GM21367 (cell line): Measurements from ENCODE around the gene NAE1.
"Not testable (repeated sequence)": the region's sequence is repeated elsewhere in the genome, so short reads cannot be mapped to it uniquely, and the experiment has no call there.

ENCODE experiments used
- ATAC-seq: cut with Tn5 transposase; IDR thresholded peaks from one replicate; pipeline ENCODE4 v1.9.1; 2021; ENCODE audit not compliant: unreplicated experiment

The NAE1 gene

DNA sequence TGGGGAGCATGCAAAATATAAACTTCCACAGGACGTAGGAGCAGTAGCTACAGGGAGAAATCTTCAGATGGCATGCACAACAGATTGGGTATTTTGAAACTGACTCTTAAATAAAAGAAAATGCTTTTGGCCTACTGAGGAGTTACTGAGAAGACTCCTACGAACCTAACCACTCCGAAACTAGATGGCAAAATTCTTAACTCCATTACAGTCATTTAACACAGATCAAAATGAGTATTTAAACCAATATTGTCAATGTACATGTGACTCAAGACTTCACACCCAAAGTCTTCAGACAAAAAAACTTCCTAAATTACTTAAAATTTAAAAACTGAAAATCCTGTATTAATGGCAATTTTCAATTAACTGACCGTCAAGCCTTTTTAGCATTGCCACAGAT lies 21.0 kb downstream of the NAE1 start:
- ATAC-seq, result no peak

DNA sequence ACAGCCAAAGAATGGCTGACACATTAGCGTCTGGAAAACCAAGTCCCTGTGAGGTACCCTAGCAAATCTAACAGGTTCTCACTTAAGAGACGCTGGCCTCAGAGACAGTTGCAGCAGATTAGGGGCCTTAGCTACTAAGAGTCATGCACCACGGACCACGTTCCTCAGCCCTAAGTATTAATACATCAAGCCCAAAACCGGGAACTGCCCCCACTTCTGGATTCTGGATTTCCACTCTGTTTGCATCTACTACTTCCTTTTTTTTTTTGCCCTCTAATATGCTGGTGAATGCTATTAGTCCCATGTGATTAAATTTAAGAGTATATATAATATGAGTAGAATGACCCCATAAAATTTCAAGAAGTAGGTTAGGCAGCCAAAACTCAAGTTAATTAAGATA lies 28.6 kb downstream of the NAE1 start:
- no peak for ATAC-seq

DNA sequence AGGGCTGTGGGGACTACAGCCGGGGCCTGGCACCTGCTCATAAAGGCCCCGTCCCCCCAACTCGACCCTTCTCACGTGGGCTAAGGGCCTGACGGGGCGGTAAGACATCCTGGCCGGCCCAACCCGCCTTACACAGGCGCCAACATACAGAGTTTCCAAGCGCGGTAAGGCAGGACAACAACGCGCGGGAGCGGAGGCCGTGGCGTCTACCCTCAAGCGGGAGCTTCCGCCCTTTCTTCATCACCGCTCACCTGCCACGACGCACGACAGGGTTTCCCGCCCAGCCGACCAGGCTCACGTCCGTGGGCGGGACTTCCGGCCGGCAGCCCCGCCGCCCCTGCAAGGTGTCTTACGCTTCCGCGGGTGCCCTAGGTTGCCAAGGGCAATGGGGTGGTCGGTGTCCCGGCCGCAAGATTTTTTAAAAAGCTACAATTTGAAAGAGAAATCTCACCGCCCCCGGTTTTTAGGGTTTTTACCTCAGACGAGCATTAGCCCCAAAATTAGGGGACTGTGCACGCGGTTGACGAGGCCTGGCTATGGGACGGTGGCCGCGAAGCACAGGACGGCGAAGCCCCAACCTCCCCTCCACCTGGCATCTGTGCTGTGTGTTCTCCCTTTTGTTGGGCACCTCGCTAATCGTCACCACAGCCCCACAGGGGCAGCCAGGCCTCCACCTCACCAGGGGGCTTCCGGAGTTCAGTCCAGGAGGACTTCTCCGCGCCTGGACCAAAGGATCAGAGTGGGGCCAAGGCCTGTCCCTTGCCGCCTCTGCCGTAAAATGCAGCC lies 29.3 kb downstream of the NAE1 start, which contains the start of gene TERB1:
Gene TERB1 (minus strand): TSS at position 265 of the 786 bp plus-strand sequence. CDS start 4,786 bp downstream, outside the sequence.
- no peak for ATAC-seq

DNA sequence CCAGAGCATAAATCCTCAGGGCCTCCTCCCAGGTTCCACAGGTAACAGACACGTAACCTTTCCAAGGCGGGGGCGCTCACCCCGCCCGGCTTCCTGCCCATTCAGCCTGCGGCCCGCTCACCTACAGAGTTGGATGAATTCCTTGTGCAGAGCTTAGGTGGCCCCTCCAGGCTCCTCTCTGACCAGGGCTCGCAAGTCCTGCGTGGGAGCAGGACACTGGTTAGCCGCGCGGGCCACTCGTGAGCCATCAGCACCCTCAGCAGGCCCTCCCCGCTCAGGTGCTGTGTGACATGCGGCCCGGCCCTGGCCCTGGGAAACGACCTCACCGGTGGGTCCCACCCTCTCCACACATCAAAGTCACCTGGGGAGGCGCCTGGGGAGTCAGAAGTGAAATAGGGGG lies 29.9 kb downstream of the NAE1 start:
- ATAC-seq, result no peak

DNA sequence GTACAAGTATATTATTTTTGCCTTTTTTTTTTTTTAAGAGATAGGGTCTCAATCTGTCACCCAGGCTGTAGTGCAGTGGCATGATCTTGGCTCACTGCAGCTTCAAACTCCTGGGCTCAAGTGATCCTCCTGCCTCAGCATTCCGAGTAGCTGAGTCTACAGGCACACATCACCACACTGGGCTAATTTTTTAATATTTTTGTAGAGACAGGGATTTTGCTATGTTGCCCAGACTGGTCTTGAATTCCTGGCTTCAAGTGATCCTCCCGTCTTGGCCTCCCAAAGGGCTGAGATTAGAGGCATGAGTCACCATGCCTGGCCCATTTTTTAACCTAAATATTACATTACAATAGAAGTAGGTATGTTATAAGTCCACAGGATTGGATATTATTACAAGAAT lies 32.6 kb downstream of the NAE1 start:
- no peak for ATAC-seq

DNA sequence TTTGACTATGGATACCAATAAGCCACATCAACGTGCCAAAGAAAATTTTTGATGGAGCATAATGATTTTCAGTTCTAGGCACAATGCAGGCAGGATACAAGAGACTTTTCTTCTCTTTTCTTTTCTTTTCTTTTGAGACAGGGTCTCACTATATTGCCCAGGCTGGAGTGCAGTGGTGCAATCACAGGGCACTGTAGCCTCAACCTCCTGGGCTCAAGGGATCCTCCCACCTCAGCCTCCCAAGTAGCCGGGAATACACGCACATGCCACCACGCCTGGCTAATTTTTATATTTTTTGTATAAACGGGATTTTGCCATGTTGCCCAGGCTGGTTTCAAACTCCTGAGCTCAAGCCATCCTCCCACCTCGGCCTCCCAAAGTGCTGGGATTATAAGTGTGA lies 36.8 kb downstream of the NAE1 start:
- ATAC-seq, result not testable (repeated sequence)

DNA sequence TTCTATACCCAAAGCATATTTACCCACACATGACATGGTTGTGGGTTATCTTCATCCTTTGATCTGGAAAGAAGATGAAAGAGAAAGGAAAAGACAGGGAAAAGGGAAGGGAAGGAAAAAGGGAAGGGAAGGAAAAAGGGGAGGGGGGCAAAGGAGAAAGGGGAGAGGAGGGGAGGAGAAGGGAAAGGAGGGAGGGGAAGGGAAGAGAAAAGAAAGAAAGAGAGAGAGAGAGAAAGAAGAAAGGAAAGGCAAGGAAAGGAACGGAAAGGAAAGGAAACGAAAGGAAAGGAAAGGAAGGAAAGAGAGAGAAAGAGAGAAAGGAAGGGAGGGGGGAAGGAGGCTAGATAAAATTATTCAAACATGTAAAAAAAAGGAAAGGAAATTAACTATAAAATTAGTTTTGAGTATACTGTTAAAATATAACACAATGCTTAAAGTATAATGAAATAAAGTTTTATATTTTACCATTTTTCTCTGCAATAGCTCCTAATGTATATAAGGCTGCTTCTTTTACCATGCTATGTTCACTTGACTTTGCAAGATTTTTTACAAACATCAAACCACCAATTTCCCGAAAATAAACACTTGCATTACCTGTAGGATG lies 40.5 kb downstream of the NAE1 start:
- no peak for ATAC-seq

DNA sequence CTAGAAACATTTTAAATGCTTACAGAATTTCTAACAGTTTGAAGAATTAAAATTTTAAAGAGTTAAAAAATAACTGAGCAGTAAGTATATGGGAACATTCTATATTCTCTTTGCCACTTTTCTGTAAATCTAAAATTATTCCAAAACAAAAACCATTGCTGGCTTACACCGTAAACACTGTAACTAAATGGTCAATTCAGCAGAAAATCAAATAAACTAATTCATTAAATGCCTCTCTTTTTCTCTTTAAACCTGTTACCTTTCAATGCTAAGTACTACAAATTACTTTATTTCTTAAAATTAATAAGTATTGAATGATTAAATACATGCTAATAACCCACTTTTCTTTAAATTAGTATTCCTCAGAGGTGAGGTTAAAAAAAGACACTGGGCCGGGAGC lies 43.3 kb downstream of the NAE1 start:
- no peak for ATAC-seq

DNA sequence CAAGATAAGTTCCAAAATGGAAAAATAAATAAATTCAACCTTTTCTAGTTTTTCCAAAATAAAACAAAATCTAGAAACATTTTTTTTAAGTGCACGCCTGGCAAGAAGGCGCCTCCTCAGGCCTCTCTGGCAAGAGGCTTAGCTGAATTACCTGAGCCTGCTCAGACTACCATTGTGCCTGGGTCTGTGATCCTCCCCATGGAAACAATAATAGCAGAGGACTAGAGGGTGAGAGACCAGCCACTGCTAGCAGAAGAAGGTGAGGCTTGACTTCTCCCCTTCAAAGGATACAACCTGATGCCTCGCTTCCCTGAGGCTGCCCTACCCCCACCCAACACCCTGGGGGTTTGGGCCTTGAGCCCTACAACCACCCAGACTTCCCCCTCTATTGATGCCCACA lies 44.2 kb downstream of the NAE1 start:
- no peak for ATAC-seq

DNA sequence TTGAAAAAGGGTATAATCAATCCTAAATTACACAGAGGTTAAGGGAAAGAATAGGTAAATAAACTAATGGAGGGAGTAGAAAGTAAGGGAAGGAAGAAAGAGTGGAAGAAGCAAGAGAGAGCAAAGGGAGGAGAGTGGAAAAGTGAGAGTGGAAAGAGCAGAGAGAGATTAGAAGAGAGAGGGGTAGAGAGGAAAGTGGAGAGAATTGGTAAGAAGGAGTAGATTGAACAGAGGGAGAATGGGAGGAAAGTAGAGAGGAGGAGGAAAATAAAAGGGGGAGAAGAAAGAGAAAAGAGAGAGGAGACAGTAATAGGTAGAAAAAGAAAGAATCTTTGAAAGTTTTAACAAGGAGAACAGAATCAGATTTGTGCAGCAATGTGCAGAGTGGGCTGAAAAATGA lies 54.3 kb downstream of the NAE1 start:
- ATAC-seq, result no peak

DNA sequence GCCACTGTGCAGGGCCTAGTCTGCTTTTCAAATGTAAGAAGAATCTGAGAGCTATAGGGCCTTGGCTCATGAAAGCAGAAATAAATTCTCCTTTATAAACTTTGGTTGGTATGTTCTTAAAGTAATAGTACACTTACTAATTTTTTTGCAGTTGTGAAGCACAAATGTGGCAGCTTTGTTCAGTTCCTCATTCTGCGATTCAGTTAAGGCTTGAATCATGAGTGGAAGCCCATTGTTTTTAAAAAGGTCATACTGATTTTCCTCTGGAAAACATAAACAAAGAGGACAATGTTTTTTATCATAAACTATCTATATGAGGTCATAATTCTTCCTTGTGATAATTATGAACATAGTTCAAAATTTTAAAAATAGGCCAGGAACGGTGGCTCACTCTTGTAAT lies 55.8 kb downstream of the NAE1 start:
- ATAC-seq, result no peak

DNA sequence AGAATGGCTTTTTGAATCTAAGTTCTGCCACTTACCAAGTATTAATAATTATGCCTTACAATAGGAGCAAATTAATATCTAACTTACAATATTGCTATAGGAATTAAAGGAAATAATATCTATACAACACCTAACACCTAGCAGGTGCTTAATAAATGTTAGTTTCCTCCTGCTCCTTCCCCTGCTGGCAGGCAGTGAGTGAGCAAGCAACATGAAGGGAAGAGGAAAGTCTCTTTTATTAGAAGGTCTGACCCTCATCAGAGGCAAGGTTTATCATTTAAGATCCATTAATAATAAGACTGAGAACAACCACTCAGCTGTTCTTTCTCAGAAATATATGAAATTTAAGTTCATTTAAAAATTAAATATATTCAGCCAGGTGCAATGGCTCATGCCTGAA lies 72.7 kb downstream of the NAE1 start:
- no peak for ATAC-seq

DNA sequence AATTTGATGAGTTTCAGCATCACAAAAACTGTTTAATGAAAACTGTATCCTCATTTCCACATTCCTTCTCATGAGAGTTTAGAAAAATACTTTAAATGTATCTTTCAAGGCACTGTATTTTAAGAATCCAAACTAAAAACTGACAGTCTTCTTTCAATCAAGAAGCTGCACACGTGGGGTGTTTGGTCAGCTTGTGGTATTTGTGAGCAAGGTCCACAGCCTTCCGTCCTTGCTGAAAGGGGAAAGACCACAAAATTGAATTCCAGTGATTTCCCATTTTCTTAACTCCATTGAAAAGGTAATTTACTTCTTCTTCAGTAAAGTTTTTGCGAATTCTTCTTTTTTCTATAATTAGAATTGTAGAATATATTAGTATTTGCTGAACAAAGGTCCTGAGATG lies 76.0 kb downstream of the NAE1 start:
- no peak for ATAC-seq

DNA sequence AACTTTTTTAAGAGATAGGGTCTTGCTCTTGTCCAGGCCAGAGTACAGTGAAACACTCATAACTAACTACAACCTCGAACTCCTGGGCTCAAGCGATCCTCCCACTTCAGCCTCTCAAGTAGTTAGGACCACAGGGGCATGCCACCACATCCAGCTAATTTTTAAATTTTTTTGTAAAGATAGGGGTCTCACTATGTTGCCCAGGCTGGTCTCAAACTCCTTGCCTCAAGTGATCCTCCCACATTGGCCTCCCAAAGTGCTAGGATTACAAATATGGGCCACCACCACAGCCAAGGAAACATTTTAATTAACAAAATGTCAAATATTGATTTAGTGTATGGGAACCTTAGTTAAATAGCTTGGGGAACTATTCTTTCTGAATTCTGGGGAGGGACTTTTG lies 76.6 kb downstream of the NAE1 start:
- no peak for ATAC-seq

DNA sequence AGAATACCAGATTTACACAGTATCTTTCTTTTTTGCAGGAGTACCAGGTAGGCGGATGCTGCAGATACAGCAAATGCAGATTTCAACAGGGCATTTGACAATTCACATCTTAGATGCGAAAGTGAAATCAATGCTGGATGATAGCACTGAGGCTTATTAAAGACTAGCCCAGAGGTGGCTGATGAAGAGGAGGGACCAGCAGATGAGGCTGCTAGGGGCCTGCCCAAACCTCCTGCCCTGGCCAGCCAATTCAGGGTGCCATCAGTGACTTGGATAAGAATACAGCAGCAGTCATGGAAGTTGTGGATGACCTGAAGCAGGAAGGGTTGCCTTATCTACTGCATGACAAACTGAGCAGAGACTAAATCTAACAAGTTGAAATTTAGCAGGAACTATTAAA lies 77.8 kb downstream of the NAE1 start:
- ATAC-seq, result no peak
